ENCODE data around the gene EPHA3. TPM values are rescaled to one million over a fixed set of nuclear protein-coding genes. Genes with fewer than 3 reads are reported as not detected.

EPHA3 gene
- total RNA-seq, result not detected

GRCh38 chr3:89107461-89108290 is at the start of gene EPHA3:
EPHA3 (plus strand) TSS chr3:89107621; CDS start chr3:89107749, 128 bp downstream.
- Mint-ChIP-seq H3K4me3 (peak within 1 kb of the TSS; percentile 49), H3K9me3 (ENCODE audit: low read depth) (no peaks in the 10 kb centered on the region), H3K36me3 (no peaks in the 10 kb centered on the region), H3K27ac (no peak within 1 kb of the TSS), H3K27me3 (peaks cover 19% of the 10 kb centered on the region), H3K4me1 (peaks cover 9% of the 10 kb centered on the region)
- DNase-seq (peak; percentile 49), ATAC-seq (peak; percentile 65)
- CTCF ChIA-PET, result no interaction called here

DNA sequence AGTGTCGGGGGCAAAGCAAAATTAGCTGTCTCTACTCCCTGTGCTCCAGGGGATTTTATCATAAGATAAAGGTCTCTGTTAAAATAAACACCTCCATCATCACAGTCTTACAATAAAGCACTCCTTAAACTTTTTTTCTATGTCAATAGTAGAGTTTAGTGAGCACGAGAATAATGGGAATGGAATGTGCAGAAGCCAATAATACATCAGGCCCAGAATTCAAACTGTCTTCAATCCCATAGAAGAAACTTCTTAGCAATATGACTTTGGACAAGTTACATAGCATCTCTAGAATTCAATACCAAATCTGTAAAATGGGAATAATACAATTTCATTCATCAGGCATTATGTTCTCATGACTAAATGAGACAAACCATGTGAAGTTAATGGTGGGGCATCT is 49.0 kb upstream of the EPHA3 start:
- H3K4me1 Mint-ChIP-seq, result no peaks in the 10 kb centered on the region
- no peak overlapping the region for H3K4me3 Mint-ChIP-seq
- no peaks in the 10 kb centered on the region for H3K27me3 Mint-ChIP-seq
- H3K27ac Mint-ChIP-seq, result no peak overlapping the region
- no peak for DNase-seq
- H3K9me3 Mint-ChIP-seq (ENCODE audit: low read depth), result no peaks in the 10 kb centered on the region
- CTCF ChIA-PET, result no interaction called here
- H3K36me3 Mint-ChIP-seq, result no peaks in the 10 kb centered on the region
- ATAC-seq, result no peak

DNA sequence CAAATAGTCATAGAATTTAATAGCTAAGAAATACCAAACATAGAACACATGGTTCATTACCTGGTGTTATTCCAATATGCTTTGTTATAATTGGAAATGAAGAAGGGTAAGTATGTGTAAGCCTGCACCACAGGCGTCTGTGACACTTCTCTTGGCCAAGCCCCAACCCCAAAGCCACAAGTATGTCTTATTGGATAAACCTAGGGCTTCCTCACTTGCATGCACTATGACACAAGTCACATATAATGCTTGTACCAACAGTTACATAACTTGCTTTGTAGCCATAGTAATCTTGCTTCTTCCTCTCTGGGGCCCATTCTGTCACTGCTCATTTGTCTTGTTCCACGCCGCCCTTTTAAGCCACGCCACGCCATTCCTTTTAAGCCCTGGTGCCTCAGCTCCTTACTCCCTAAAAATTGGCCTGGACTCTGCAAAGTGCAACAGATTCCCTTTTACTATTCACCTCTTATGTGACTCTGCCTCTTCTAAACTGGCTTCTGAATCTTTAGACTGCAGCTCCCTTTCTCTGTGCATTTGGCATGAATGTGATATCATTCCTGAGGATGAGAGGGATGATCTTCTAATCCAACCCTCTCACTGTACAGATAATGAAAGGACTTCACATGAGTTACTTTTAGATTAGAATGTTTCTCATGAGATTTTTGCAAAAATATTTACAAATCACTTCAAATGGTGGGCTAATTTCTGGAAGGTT is 48.1 kb upstream of the EPHA3 start:
- Mint-ChIP-seq H3K36me3 (no peaks in the 10 kb centered on the region), H3K27ac (no peak overlapping the region), H3K4me3 (no peak overlapping the region), H3K27me3 (no peaks in the 10 kb centered on the region), H3K4me1 (no peaks in the 10 kb centered on the region), H3K9me3 (ENCODE audit: low read depth) (no peaks in the 10 kb centered on the region)
- ATAC-seq, result no peak
- CTCF ChIA-PET, result no interaction called here
- DNase-seq, result no peak

DNA sequence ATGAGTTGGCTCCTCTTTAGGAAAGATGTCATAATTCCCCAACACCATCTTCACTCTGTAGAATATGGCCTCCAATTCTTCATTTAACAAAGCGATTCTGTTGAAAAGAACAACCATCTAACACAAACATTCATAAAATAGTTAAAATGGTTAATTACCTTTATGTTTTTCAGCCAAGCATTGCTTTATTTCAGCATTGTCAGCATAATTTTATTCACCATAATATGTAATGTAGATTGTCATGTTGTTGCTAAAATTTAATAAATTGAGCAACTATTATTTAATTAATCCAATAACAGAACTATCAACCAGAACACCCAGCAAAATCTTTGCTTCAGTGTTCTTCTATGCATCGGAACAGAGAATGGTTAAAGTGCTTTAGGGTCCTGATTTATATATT is 46.2 kb upstream of the EPHA3 start:
- ATAC-seq (no peak), DNase-seq (no peak)
- Mint-ChIP-seq H3K4me3 (no peak overlapping the region), H3K4me1 (no peaks in the 10 kb centered on the region), H3K36me3 (no peaks in the 10 kb centered on the region), H3K27ac (no peak overlapping the region), H3K27me3 (no peaks in the 10 kb centered on the region), H3K9me3 (ENCODE audit: low read depth) (peaks cover 2% of the 10 kb centered on the region)
- CTCF ChIA-PET, result no interaction called here

DNA sequence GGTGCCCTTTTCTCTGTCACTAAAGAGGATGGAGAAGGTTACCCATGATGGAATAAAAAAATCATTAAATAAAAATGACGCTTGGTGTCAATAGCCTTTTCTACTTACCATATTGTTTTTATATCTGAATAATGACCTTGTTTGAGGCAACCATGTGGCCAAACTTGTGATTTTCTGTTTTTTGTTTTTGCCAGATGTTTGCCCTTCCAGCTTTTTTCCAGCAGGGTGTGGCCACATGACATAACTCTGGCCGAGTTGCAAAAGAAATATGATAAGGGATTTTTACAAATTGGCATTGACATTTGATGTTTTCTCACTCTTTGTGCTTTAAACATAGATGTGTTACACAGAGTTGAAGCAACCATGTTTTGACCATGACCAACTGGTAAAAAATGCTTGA is 39.7 kb upstream of the EPHA3 start:
- Mint-ChIP-seq H3K27ac (no peak overlapping the region), H3K36me3 (no peaks in the 10 kb centered on the region), H3K4me3 (no peak overlapping the region), H3K9me3 (ENCODE audit: low read depth) (peaks cover 2% of the 10 kb centered on the region), H3K27me3 (no peaks in the 10 kb centered on the region), H3K4me1 (no peaks in the 10 kb centered on the region)
- ATAC-seq (no peak), DNase-seq (no peak)
- CTCF ChIA-PET, result no interaction called here

GRCh38 chr3:89072642-89073041 is 34.8 kb upstream of the EPHA3 start:
- Mint-ChIP-seq H3K4me1 (no peaks in the 10 kb centered on the region), H3K27me3 (no peaks in the 10 kb centered on the region), H3K4me3 (no peak overlapping the region), H3K27ac (no peak overlapping the region), H3K36me3 (no peaks in the 10 kb centered on the region), H3K9me3 (ENCODE audit: low read depth) (no peaks in the 10 kb centered on the region)
- DNase-seq (no peak), ATAC-seq (no peak)
- CTCF ChIA-PET, result no interaction called here

DNA sequence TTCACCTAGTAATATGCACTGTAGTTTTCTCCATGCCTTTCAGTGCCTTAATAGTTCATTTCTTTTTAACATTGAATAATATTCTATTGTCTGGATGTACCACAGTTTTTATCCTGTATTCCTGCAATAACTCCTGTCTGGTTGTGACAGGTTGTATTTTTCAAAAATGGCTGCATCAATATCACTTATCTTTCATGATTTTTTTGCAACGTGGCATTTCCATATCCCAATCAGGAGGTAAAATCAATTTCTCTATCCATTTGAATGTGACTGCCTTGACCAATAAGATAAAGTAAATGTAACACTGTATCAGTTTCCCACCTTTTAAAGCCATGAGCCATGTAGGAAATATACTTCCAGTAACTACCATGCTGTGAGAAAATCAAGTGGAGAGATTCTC is 27.5 kb upstream of the EPHA3 start:
- H3K27me3 Mint-ChIP-seq, result no peaks in the 10 kb centered on the region
- CTCF ChIA-PET, result no interaction called here
- H3K36me3 Mint-ChIP-seq, result no peaks in the 10 kb centered on the region
- no peaks in the 10 kb centered on the region for H3K4me1 Mint-ChIP-seq
- DNase-seq (no peak), ATAC-seq (no peak)
- H3K27ac Mint-ChIP-seq, result no peak overlapping the region
- H3K9me3 Mint-ChIP-seq (ENCODE audit: low read depth), result peaks cover 3% of the 10 kb centered on the region
- H3K4me3 Mint-ChIP-seq, result no peak overlapping the region

DNA sequence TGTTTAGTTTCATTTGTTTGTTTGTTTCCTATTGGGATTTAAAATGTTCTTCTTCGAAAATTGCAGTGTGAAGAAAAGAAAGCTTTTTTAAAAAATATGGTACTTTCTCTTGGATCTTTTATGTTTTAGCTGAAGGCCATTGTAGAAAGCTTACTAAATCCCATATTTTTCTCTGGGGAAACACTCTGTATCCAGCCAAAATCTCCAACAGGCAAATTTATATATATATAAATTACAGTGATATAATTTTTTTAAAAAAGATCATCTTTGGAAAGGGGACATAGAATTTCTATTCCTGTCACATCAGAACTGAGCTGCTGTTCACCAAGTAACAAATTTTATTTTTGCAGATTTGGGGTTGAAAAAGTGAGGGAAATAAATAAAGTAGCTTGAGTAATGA is 19.6 kb upstream of the EPHA3 start:
- CTCF ChIA-PET, result no interaction called here
- Mint-ChIP-seq H3K4me3 (no peak overlapping the region), H3K27me3 (no peaks in the 10 kb centered on the region), H3K36me3 (no peaks in the 10 kb centered on the region), H3K27ac (no peak overlapping the region), H3K4me1 (no peaks in the 10 kb centered on the region), H3K9me3 (ENCODE audit: low read depth) (peaks cover 4% of the 10 kb centered on the region)
- no peak for ATAC-seq
- DNase-seq, result no peak

GRCh38 chr3:89098173-89098572 is 9.2 kb upstream of the EPHA3 start:
- H3K4me1 Mint-ChIP-seq, result no peaks in the 10 kb centered on the region
- ATAC-seq (no peak), DNase-seq (no peak)
- CTCF ChIA-PET, result no interaction called here
- no peak overlapping the region for H3K27ac Mint-ChIP-seq
- no peak overlapping the region for H3K4me3 Mint-ChIP-seq
- H3K9me3 Mint-ChIP-seq (ENCODE audit: low read depth), result no peaks in the 10 kb centered on the region
- no peaks in the 10 kb centered on the region for H3K27me3 Mint-ChIP-seq
- no peaks in the 10 kb centered on the region for H3K36me3 Mint-ChIP-seq

DNA sequence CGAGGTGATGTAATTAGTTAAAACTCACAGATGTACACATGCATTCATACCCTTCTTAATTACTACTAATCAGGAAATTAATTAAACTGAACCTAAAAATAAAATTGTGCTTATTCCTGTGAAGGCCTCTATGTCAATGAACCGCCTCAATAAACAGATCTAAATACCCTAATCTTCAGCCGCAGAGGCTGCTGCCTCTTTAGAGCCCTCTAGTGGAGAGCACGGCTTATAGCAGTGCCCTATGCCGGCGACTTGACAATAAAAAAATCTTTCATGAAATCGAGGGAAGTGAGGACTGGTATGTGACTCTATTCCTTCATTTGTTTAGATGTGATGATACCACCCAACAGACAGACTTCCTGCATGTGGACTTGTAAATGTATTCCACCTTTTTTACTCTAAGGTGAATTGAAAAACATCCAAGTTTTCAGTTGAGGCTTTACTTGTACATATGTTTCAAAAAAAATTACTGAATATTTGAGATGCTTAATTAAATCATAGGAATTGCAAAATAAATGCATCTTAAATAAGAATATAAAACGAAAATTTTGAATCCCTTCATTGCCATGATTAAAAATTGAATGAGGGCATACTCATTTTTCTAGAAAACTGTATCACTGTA is 8.3 kb upstream of the EPHA3 start:
- peak; percentile 65 for ATAC-seq
- no peaks in the 10 kb centered on the region for H3K9me3 Mint-ChIP-seq (ENCODE audit: low read depth)
- peak; percentile 44 for DNase-seq
- no peaks in the 10 kb centered on the region for H3K36me3 Mint-ChIP-seq
- no peak overlapping the region for H3K4me3 Mint-ChIP-seq
- H3K27ac Mint-ChIP-seq, result no peak overlapping the region
- CTCF ChIA-PET, result no interaction called here
- H3K4me1 Mint-ChIP-seq, result no peaks in the 10 kb centered on the region
- no peaks in the 10 kb centered on the region for H3K27me3 Mint-ChIP-seq

DNA sequence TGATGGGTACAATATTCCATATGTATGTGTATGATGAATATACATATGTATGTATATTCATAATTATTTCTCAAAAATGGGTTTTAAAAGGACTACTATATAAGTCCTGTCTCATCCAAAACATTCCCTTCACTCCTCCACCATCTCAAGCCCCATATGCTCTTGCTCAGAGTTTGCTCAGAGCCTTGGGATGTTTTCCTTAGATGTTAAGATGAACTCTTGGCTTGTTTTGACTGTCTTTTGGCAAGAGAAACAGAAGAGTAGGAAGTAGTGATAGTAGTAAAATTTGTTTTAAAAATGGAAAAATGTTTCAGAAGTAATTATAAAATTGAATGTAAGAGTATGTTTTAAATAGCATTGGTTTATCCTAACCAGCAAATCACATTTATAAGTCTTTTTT is 6.2 kb upstream of the EPHA3 start:
- H3K9me3 Mint-ChIP-seq (ENCODE audit: low read depth), result no peaks in the 10 kb centered on the region
- no peaks in the 10 kb centered on the region for H3K4me1 Mint-ChIP-seq
- CTCF ChIA-PET, result no interaction called here
- H3K4me3 Mint-ChIP-seq, result no peak overlapping the region
- ATAC-seq (no peak), DNase-seq (no peak)
- H3K36me3 Mint-ChIP-seq, result no peaks in the 10 kb centered on the region
- no peak overlapping the region for H3K27ac Mint-ChIP-seq
- no peaks in the 10 kb centered on the region for H3K27me3 Mint-ChIP-seq

- H3K9me3 Mint-ChIP-seq (ENCODE audit: low read depth), result no peaks in the 10 kb centered on the region
- ATAC-seq, result no peak
- H3K36me3 Mint-ChIP-seq, result no peaks in the 10 kb centered on the region
- H3K4me3 Mint-ChIP-seq, result no peak overlapping the region
- no peak for DNase-seq
- CTCF ChIA-PET, result no interaction called here
- H3K4me1 Mint-ChIP-seq, result peaks cover 2% of the 10 kb centered on the region
- H3K27me3 Mint-ChIP-seq, result peaks cover 4% of the 10 kb centered on the region
- H3K27ac Mint-ChIP-seq, result no peak overlapping the region
Observed at GRCh38 chr3:89101921-89102320, 5.5 kb upstream of the EPHA3 start.

- no peak overlapping the region for H3K4me3 Mint-ChIP-seq
- CTCF ChIA-PET, result no interaction called here
- H3K4me1 Mint-ChIP-seq, result peaks cover 9% of the 10 kb centered on the region
- H3K36me3 Mint-ChIP-seq, result no peaks in the 10 kb centered on the region
- DNase-seq (no peak), ATAC-seq (no peak)
- H3K9me3 Mint-ChIP-seq (ENCODE audit: low read depth), result no peaks in the 10 kb centered on the region
- H3K27ac Mint-ChIP-seq, result no peak overlapping the region
- peaks cover 19% of the 10 kb centered on the region for H3K27me3 Mint-ChIP-seq
Observed at GRCh38 chr3:89104499-89104898, 2.9 kb upstream of the EPHA3 start.

DNA sequence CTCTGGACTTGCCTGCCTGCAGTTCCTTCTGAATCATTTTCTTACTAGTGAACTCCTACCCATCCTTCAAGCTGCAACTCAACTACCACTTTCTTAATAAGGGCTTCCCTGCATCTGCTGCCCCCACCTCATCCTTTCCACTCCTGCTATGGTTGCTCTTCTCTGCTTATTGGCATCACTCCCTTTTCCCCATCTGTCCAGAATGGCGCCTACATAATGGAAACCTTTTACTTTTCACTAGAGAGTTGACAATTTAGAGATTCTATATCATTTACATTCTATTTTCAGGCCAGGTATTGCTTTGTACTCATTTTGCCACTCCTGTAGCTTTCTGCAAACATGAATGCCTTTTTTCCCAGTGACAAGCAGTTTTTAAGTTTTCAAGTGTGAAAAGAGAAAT is 1.9 kb upstream of the EPHA3 start:
- H3K4me1 Mint-ChIP-seq, result peaks cover 9% of the 10 kb centered on the region

More for the DNA sequence above, 1.9 kb upstream of the EPHA3 start:
- Mint-ChIP-seq H3K9me3 (ENCODE audit: low read depth) (no peaks in the 10 kb centered on the region), H3K4me3 (no peak overlapping the region), H3K36me3 (no peaks in the 10 kb centered on the region), H3K27me3 (peaks cover 19% of the 10 kb centered on the region), H3K27ac (no peak overlapping the region)
- ATAC-seq (no peak), DNase-seq (no peak)
- CTCF ChIA-PET, result no interaction called here
